NCI-H2081 (cell line): Measurements from ENCODE around the gene LRIT1.

Source experiments
- DNase-seq, 2 experiments: peaks; one replicate each; lab custom pipeline; 2025; lab: John Stamatoyannopoulos, UW

The LRIT1 gene

DNA sequence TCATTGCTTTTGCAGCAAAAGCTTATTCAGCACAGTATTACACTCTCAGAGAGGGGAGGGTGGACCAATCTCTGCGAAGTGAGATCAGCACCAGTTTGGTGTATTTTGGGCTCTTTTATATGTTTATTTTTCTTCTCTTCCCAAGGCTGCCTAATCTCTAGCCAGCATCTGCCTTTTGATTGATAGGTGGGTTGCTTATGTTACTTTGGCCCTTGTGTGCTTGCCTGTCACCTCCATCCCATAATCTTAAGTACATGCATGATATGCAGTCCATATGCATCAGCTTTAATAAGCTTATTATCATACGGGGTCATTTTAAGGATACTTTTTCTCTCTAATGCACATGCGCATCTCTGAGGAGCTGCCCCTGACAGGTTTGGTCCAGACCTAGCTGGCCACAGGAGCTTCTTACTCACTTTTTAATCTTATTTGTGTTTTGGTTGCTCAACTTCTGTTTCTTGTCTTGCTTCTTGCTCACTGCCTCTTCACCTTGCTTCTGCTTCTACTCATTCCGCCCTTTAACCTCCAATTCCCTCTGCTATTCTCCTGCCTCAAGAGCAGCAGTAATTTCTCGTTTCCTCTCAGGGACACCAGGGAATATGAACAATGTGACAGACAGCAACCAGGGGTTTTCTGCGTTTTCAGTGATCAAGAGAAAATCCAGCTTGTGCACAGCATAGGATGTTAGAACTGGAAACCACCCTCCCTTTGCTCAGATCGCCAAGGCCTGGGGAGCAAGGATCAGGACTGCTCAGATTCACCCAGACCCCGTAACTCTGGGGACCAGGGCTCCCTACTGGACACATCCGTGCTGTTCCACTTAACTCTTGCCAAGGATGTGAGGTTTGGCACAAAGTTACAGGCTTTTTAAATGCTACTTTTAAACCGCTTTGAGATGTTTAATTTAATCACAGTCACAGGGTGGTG lies 13.5 kb upstream of the LRIT1 start:
- DNase-seq, result no peak

DNA sequence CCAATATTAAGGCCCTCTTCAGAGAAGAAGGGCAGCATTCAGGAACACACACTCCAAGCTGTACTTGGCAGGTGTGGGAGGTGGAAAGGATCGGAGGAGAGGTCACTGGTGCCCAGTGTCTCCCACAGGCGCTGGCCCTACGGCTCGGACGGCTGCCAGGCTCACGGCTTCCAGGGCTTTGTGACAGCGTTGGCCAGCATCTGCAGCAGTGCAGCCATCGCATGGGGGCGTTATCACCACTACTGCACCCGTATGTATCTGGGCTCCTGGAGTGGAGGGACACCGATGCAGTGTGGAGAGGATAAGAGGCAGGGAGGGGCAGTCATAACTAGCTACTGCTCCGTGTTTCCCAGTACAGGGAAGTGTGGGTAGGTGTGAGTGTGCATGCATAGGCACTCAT lies 7.4 kb upstream of the LRIT1 start:
- no peak for DNase-seq

DNA sequence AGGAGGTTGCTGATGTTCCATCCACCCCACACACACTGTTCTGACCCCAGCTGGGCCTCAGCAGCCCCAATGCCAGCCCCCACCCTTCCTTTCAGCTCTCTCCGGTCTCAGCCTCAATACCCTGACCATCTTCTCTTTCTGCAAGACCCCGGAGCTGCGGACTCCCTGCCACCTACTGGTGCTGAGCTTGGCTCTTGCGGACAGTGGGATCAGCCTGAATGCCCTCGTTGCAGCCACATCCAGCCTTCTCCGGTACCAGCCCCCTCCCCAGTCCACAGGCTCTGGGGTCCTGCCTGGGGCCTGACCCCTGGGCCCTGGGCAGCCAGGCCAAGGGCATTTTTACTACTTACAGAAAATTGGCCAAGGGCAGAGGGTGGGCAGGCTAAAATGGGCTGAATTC lies 6.2 kb upstream of the LRIT1 start:
- no peak for DNase-seq

DNA sequence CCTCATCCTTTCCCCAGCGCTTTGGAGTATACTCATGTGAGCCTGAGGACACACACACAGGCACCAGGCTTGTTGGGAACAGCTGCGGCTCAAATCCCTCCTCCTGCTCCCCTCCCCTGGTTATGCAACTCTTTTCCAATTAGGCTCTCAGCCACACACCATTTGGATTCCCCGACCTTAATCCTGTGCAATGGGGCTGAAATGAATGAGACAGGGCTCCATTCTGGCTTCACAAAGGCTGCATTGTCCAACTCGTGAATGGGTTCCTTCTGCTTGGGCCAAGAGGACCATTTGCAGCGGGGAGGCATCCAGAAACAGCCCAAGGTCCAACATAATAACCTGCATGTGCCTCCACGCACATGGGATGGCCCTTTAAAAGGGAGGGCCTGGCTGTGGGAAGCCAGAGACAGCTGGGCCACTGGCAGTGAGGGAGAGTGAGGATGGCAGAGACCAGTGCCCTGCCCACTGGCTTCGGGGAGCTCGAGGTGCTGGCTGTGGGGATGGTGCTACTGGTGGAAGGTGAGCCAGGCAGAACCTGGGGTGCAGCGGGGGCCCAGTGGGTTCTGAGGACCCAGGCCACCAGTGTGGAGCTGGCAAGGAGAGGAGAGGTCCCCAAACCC lies 3.4 kb upstream of the LRIT1 start, which contains the start of gene RGR:
Gene RGR (plus strand): TSS at position 403 of the 620 bp plus-strand sequence. CDS start 38 bp downstream, at position 441.
- DNase-seq, result no peak

DNA sequence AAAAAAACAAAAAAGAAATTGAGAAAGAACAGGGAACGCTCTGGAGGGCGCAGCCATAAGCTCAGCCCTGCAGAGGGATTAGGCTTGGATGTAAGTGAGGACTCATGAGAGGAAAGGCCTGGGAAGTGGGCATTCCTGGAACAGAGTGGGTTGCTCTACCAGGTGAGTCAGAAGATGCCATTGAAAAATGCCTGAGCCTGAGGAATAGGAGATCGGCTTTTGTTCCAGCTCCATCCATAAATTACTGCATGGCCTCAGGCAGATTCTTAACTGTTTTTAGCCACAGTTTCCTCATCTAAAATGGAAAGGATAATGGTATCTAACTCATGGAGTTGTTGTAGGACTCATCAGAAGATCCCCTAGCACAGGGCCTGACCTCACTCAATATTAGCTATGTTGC lies 2.4 kb upstream of the LRIT1 start:
- no peak for DNase-seq

DNA sequence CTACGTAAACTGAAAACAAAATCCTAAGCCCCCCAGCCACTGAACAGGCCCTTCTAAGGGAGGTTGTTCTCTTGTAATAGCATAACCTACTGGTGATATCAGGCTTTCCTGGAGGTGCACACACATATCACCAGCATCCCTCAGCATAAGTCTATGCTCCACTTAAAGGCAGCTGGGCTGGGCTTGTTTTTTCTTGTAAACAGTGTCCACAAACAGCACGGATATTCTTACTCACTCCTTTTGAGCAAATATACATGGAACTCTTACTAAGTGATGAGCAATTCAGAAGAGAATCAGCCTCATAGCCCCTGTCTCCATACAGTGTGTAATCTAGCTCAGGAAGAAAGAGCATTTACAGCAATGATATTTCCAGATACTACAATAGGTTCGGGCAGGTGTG lies 2.4 kb downstream of the LRIT1 start:
- DNase-seq, result no peak

DNA sequence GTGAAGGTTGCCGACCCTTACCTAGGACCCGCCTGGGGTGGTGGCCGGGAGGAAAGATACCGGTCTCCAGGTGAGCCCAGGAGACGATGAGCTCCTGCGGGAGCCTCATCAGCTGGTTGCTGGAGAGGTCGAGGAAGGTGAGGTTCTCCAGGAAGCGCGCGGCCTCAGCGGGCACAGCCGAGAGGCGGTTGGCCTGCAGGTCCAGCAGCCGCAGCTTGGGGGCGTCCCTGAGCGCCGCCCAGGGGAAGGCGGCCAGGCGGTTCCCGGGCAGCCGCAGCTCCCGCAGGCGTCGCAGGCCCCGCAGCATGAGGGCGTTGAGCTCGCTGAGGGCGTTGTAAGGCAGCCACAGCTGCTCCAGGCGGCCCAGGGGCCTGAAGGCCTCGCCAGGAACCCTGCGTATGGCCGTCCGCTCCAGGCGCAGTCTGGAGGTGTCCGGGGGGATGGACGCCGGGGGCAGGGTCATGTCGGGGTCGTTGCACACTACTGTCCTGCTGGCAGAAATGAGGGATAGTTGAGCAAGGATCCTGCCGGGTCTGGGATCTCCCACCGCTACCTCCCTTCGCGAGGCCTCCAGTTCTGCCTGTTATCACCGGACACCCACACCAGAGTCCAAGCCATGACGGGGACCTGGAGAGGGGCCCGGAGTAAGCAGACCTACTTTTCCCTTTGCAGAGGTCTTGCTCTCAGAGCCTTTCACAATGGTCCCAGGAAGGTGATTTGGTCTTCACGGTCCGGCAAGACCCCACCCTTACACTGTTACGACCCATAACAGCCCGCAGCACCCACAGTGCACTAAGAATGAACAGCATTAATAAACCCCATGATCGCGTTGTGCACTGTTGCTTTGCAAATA lies 3.9 kb downstream of the LRIT1 start:
- no peak for DNase-seq

DNA sequence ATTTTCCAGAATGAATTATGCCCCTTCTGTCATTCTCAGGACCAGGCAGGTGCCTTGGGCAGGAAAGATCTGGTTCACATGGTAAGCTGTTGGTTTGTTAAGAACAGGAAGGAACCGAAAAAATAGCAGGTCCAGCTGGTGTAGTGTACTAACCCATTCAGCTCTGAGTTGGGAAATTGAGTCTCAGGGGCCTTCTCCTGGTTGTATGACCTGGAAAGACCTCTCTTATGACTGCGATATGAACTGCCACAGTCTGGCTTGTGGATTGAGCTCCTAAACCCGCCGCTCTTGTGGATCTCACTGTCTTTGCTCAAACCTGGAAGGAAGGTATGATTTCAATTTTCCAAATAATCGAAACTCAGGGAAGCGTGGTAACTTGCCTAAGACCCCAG lies 4.5 kb downstream of the LRIT1 start:
- DNase-seq, result no peak

DNA sequence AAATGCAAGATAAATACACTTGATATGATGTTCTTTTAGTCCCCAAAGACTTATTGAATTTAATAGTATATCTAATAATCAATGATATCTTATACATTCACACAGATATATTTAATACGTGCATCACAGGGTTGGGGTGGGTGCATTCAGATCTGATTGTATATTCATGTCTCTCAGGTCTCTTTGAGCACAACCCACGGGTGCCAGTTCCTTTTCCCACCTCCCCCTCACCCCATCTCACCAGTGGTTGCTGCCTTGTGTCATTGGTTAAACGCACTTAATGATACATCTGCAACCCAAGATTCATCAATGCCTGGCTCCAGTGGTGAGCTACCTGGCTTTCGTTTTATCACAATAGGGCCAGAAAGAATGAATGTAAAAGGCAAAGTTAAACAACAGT lies 6.2 kb downstream of the LRIT1 start:
- no peak for DNase-seq

DNA sequence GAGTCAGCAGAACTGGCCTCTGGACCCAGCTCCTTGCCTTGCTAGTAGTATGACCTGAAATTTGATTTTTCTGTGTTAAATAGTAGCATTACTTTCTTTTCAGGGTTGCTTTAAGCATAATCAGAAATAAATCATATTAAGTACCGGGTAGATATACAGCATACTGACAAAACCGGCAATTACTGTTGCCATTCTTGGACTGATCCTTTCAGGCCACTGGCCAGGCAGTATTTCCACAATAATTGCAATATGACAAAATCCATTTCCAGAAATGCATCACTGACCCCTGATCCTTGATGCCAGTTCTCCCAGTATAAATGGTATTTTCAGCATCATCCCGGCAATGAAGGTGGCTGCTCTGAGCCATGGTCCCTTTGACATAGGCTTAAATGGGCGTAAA lies 6.9 kb downstream of the LRIT1 start:
- no peak for DNase-seq

DNA sequence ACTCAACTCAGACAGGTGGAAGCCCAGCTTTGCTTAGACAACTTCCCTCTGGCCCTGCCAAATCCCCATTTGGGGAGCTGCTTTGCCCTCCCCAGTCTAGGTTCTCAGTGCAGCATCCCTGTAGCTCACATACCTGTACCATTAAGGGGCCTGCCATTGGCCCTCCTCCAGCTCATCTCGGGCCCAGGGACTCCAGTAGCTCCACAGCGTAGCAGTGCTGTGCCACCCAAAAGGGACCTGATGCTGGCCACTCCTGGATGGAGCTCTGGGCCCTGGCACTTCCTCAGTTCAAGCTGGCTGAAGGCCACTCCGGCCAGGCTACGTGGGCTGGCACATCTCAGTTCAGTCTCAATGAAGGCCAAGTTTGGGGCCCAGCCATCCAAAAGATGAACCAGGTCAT lies 7.4 kb downstream of the LRIT1 start:
- DNase-seq, result no peak

DNA sequence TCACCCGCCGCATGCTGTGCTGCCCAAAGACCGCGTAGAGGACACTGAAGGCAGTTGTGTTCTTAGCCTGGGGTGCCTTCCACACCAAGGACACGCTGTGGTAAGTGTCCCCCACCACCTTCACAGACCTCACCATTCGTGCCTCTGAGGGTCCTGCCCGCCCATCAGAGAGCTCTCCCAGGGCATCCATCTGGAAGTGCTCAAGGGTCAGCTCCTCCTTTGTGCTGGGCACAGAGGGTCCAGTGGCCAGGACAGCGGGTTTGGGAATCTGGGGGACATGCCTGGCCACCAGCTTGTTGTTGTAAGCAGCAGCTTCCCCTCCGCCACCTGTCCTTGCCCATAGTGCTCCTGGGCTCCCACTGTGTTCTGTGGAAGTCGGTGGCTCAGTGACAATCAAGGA lies 9.0 kb downstream of the LRIT1 start:
- no peak for DNase-seq

DNA sequence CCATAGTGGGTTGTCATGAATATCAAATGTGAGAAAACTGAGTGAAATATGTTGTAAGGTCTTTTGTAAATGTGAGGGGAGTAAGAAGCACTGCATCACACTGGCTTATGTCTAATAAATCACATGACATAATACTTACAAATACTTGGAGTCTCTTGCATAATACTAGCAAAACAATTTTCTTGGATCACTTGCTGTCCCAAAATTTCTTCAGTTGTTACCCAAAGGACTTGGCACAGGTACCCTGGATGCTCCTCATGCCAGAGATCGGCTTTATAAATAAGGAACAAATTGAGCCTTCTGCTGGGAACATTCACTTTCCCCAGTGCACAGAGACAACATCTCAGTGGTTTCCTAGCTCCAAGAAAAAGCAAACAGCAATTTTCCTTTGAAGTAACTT lies 11.0 kb downstream of the LRIT1 start:
- no peak for DNase-seq

DNA sequence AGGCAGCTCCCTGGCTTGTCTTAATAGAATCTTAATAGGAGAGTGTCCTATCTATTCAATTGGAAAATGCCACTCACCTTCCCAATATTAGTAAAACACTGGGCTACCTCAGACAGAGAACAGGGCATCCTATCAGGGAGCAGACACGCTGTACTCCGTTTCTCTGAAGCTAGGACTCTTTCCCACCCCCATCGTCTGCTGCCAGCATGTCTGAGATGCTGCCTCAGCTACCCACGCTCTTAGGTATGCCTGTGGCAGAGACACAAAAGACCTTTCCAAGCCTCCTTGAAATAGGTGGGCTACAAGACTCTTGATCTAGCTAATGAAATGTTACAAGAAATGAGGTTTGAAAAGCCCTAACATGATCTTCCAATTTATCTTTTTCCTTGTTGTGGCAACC lies 13.5 kb downstream of the LRIT1 start:
- no peak for DNase-seq

DNA sequence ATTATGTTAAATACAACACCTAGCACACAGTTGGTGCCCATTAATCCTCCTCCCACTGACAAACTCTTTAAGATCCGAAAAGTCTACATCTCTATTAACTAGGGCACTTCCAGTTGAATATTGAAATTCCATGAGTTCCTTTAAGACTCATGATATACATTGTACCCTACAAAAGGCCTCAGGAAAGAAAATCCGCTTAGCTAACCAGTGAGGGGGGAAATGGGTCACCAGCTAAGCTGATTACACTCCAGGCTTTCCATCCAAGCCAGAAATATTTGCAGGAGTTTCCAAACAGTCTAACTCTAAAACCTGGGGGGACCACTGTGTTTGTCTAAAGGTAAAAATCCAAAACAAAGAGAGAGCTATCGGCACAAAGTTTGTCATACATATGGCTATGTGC lies 14.7 kb downstream of the LRIT1 start:
- DNase-seq, result no peak

DNA sequence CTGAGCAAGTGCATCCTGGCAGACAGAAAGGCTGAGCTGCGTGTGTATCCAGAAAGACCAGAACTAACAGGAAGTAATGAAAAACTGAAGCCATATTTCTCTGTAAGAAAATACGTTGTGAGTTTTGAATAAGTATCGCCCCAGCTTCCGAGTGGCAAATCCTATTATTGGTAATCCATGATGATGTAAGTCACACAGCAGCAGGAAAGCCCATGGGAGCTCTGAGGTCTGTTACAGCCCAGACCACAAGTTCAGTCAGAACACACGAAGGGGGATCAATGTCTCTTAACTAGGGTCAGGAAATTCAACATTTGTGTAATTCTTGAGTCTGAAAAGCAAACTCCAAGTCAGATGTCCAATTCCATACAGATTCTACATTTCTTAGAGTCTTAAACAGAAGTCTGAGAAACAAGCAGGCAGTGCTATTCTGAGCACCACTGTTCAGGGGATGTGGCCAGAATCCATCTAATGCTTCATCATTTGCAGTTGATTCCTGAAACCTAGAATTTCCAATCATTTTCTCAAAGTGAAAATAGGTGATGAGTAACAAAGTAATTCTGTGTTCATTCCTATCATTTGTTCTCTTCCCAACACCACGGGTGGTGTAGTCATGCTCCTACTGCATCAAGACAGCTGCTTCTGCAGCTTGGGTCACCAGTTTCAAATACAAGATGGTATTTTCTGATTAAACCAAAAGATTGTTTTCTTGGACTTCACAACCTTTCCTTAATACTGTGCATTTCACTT lies 15.7 kb downstream of the LRIT1 start, which contains the start of gene LRIT2:
Gene LRIT2 (minus strand): TSS at position 118 of the 747 bp plus-strand sequence. CDS start 24 bp downstream, at position 94.
- no peak for DNase-seq

DNA sequence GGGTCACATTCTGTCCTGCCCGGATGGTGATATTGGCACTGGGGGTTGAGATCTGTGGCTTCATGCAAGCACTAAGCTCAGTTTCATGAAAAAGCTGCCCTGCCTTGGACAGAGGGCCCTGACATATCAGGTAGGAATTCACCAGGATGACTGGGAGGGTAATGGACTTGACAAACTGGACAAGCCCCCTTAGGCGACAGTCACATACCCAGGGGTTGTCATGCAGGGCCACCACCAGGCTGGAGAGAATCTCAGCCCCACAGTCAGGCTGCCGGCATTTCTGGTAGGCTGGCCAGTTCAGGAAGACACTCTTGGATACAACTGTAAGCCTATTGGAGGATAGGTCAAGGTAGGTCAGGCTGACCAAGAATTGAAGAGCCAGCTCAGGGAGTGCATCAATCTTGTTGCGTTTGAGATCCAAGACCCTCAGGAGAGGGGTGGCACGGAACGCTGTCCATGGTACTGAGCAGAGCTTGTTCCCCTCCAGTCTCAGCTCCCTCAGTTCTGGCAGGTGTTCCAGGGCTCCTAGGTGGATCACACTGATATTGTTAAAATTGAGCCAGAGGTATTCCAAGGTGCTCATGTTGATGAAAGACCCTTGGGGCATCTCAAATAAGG lies 16.8 kb downstream of the LRIT1 start:
- no peak for DNase-seq

DNA sequence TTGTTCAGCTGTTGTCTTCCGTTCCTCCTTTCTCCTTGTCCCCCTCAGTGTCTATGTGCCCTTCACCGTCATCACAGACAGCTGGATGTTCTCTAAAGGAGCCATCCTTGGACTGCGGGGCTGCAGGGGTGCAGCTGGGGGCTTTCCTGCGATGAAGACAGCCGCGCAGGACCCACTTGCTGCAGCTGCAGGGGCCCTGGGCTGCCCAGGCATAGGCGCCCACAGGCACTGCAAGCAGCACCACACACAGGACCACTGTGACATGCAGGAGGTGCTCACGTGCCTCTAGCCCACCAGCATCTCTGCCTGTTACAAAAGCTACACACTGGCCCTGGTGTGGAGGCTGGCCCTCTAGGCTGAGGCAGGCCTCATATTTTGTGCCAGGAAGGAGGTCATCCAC lies 19.4 kb downstream of the LRIT1 start:
- DNase-seq, result no peak

DNA sequence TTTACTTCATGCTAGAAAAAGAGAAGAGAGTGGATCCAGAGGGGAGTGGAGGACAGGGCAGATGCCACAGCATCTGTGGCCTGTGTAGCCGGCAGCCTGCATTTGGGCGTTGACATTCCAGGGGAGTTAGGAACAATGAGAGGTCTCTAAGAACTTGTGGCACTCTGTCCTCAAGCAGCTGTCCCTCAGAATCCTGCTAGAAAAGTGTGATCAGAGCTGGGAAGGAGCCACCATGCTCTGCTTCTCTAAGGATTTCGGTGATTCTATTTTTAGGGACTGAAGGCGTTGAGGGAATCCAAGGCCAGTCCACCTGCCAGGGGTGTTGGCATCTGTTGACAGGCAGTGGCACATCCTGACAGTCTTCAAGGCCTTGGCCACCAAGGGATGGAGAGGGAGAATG lies 23.6 kb downstream of the LRIT1 start:
- no peak for DNase-seq

DNA sequence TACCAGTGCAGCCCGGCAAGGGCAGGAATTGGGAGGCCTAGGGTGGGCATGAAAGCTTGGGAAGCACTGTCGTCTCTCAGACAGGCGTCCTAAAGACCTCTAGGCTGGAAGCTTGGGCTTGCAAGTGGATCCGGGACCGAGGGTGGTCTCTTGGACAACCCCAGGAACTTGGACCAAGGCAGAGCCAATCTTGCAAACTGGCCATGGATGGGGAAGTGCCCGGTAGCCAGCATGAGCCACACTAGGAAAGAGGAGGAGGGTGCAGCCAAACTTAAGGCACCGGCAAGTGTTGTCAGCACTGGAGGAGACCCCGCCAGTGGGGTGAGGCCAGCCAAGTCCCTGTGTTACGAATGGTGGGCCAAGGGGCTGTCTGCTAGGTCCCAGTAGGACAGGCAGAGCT lies 24.5 kb downstream of the LRIT1 start:
- no peak for DNase-seq

DNA sequence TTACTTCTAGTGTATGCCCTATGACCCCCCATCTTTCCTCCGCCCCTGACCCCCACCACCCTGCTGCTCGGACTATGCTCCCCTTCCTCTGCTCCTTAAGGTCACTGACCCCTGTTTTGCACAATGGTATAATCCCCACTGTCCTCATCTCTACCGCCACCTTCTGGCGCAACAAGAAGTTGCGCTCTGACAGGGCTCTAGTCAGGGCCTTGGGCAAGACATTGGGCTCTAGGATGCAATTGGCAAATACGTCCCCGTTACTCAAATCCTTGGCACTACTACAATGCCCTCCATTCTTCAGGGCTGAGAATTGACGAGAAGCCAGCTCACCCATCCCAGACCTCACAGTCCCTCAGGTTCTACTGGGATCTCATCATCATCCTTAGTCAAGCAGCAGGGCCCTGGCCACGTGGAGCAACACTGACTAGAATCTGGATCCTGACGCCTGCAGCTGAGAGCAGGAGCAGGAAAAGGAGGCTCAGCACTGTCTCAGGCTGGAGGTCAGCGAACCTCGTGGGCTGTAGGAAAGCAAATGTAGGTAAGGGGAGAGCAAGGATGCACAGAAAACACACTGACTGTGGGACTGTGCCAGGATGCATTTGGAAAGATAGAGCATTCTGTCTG lies 26.6 kb downstream of the LRIT1 start:
- no peak for DNase-seq
